MM.1S (cell line): ENCODE measurements around the gene TRPC1.

Source experiments
- DNase-seq: peaks from one replicate; pipeline ENCODE4 v3.0.0-alpha.2; 2015
- H2AFZ ChIP-seq: fragments of 300-600 bp; sonication (generic); 2 replicates; pipeline ENCODE4 v1.6.0; 2016; ENCODE audit warnings: antibody characterized with exemption, low read length
- H3F3A ChIP-seq: fragments of 300-600 bp; sonication (generic); 2 replicates; pipeline ENCODE4 v1.6.1; 2016; ENCODE audit warnings: mild to moderate bottlenecking, antibody characterized with exemption, low read length, moderate library complexity, mixed read lengths; ENCODE audit not compliant: insufficient read depth
- H3K27ac ChIP-seq: fragments of 300-600 bp; sonication (generic); 2 replicates; pipeline ENCODE4 v1.5.1; 2016; ENCODE audit warnings: mild to moderate bottlenecking, low read length
- H3K27me3 ChIP-seq: fragments of 300-600 bp; sonication (generic); replicated peaks from 2 replicates; pipeline ENCODE4 v1.6.0; 2016; ENCODE audit warnings: low read length; ENCODE audit not compliant: insufficient read depth
- H3K36me3 ChIP-seq: fragments of 300-600 bp; sonication (generic); replicated peaks from 2 replicates; pipeline ENCODE4 v1.6.1; 2016; ENCODE audit warnings: mild to moderate bottlenecking, low read length, mixed read lengths; ENCODE audit not compliant: insufficient read depth
- H3K4me1 ChIP-seq: fragments of 300-600 bp; sonication (generic); 2 replicates; pipeline ENCODE4 v1.6.1; 2016; ENCODE audit warnings: low read length, mixed read lengths
- H3K4me2 ChIP-seq: fragments of 300-600 bp; sonication (generic); 2 replicates; pipeline ENCODE4 v1.6.0; 2016; ENCODE audit warnings: low read depth, low read length
- H3K4me3 ChIP-seq: fragments of 300-600 bp; sonication (generic); 2 replicates; pipeline ENCODE4 v1.5.1; 2016; ENCODE audit warnings: low read length, mixed read lengths
- H3K79me2 ChIP-seq: fragments of 300-600 bp; sonication (generic); 2 replicates; pipeline ENCODE4 v1.6.1; 2016; ENCODE audit warnings: mixed run types, low read length, mixed read lengths
- H3K9ac ChIP-seq: fragments of 300-600 bp; sonication (generic); 2 replicates; pipeline ENCODE4 v1.6.1; 2016; ENCODE audit warnings: low read length, mixed read lengths
- H3K9me2 ChIP-seq: fragments of 300-600 bp; sonication (generic); replicated peaks from 2 replicates; pipeline ENCODE4 v1.6.1; 2016; ENCODE audit warnings: mild to moderate bottlenecking, low read length, mixed read lengths; ENCODE audit not compliant: insufficient read depth
- H3K9me3 ChIP-seq: fragments of 300-600 bp; sonication (generic); replicated peaks from 2 replicates; pipeline ENCODE4 v1.6.1; 2016; ENCODE audit warnings: mild to moderate bottlenecking, low read length, mixed read lengths; ENCODE audit not compliant: insufficient read depth
- H4K20me1 ChIP-seq: fragments of 300-600 bp; sonication (generic); 2 replicates; pipeline ENCODE4 v1.6.1; 2016; ENCODE audit warnings: mild to moderate bottlenecking, low read length, moderate library complexity, mixed read lengths; ENCODE audit not compliant: insufficient read depth
- CTCF ChIP-seq: fragments of 300-600 bp; sonication (generic); IDR thresholded peaks from 2 replicates; pipeline ENCODE4 v1.5.1; 2016; ENCODE audit warnings: antibody characterized with exemption, low read length, mixed read lengths
- EZH2 ChIP-seq: fragments of 300-600 bp; sonication (generic); optimal IDR thresholded peaks from 2 replicates; pipeline ENCODE3; 2017; ENCODE audit warnings: low read depth, mild to moderate bottlenecking, antibody characterized with exemption, low read length, mixed read lengths
- EZH2phosphoT487 ChIP-seq: fragments of 300-600 bp; sonication (generic); IDR thresholded peaks from 2 replicates; pipeline ENCODE4 v1.6.1; 2018; ENCODE audit warnings: antibody characterized with exemption, low read length

The TRPC1 gene

DNA sequence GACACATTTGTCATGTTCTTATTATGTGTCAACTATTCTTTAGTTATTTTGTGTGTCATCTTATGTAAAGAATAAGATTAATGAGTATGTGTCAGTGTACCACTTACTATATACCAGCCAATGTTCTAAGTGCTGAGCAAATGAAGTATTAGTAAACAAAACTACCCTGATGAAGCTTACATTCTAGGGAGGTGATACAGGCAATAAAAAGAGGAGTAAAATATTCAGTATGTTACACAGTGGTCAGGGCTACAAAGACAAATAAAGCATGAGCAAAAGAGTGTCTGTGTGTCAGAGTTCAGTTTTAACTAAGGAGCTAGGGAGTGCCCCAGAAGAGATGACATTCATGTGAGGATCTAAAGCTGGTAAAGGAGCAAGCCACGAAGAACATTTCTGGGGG lies 79.1 kb downstream of the TRPC1 start:
- Histone ChIP-seq H3K9me2 (no peaks in the 10 kb centered on the region), H3K4me1 (no peaks in the 10 kb centered on the region), H3K4me3 (no peak overlapping the region), H3K27me3 (no peaks in the 10 kb centered on the region), H4K20me1 (no peaks in the 10 kb centered on the region), H2AFZ (no peak overlapping the region), H3K27ac (no peak overlapping the region), H3K79me2 (no peaks in the 10 kb centered on the region), H3K9me3 (no peaks in the 10 kb centered on the region), H3K36me3 (no peaks in the 10 kb centered on the region), H3K9ac (no peak overlapping the region), H3F3A (no peaks in the 10 kb centered on the region), H3K4me2 (no peak overlapping the region)
- DNase-seq = no peak
- TF ChIP-seq EZH2 (no peak), CTCF (no peak), EZH2phosphoT487 (no peak)

DNA sequence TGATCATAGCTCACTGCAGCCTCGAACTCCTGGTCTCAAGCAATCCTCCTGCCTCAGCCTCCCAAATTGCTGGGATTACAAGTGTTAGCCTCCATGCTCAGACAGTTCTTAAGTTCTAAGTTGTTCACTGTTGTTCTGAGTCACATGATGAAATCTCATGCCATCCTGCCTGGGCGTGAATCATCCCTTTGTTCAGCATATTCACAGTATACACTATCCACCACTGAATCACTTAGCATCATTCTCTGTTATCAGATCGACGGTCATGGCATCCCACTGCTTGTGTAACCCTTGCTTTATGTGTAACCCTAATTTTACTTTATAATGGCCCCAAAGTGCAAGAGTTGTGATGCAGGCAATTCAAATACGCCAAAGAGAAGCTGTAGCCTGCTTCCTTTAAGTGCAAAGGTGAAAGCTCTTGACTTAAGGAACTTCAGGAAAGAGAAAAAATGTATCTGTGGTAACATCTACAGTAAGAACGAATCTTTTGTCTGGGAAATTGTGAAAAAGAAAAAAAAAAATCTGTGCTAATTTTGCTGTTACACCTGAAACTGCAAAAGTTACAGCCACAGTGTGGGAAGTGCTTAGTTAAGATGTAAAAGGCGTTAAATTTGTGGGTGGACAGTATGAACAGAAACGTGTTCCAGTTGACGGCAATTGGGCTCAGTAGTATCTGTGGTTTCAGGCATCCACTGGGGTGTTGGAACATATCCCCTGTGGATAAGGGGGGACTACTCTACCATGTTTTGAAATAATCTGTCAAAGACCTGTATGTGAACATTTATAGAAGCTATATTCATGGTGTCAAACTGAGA lies 84.5 kb downstream of the TRPC1 start:
- H3K27me3 ChIP-seq = no peaks in the 10 kb centered on the region
- H3K4me1 ChIP-seq = no peaks in the 10 kb centered on the region
- no peak overlapping the region for H3K4me3 ChIP-seq
- H3K9ac ChIP-seq = no peak overlapping the region
- H2AFZ ChIP-seq = no peak overlapping the region
- H4K20me1 ChIP-seq = no peaks in the 10 kb centered on the region
- no peaks in the 10 kb centered on the region for H3K79me2 ChIP-seq
- H3K9me3 ChIP-seq = no peaks in the 10 kb centered on the region
- DNase-seq = no peak
- H3K9me2 ChIP-seq = no peaks in the 10 kb centered on the region
- no peaks in the 10 kb centered on the region for H3K36me3 ChIP-seq
- H3K27ac ChIP-seq = no peak overlapping the region
- TF ChIP-seq CTCF (no peak), EZH2phosphoT487 (no peak), EZH2 (no peak)
- no peaks in the 10 kb centered on the region for H3F3A ChIP-seq
- no peak overlapping the region for H3K4me2 ChIP-seq

DNA sequence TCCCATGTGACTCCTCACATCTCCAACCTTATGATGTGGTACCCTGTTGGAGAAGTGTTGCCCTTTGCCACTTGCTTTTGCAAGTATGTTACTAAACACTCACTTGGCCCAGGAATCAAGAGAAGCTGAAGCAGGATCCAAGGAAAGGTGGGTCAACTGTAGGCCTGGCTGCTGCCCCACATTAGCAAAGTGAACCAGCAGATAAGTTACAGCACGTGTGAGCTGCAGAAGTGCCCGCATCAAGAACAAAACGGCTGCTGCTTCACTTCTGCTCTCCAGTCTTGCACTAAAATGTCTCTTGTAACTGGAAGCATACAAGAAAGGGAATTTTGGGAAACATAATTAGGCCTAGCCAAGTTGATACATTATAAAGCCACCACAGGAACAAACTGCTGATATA lies 85.4 kb downstream of the TRPC1 start:
- Histone ChIP-seq H3K36me3 (no peaks in the 10 kb centered on the region), H3K9me2 (no peaks in the 10 kb centered on the region), H3K27me3 (no peaks in the 10 kb centered on the region), H4K20me1 (no peaks in the 10 kb centered on the region), H3K4me2 (no peak overlapping the region), H3F3A (no peaks in the 10 kb centered on the region), H2AFZ (no peak overlapping the region), H3K4me3 (no peak overlapping the region), H3K9me3 (no peaks in the 10 kb centered on the region), H3K4me1 (no peaks in the 10 kb centered on the region), H3K9ac (no peak overlapping the region), H3K79me2 (no peaks in the 10 kb centered on the region), H3K27ac (no peak overlapping the region)
- TF ChIP-seq EZH2phosphoT487 = no peak
- TF ChIP-seq CTCF = no peak
- TF ChIP-seq EZH2 = no peak
- DNase-seq = no peak
